Lung (tissue), 12 donors: ENCODE data around the gene ZNF366. TPM values are rescaled to one million over a fixed set of nuclear protein-coding genes. Genes with fewer than 3 reads are reported as not detected.

Source experiments
- ATAC-seq: fragments of 200-7000 bp; cut with Tn5 transposase; one replicate; pipeline ENCODE4 v1.9.1; 2020; ENCODE audit warnings: moderate number of reproducible peaks; ENCODE audit not compliant: insufficient read depth, low FRiP score
- DNase-seq, 3 donors: peaks; one replicate each; pipeline ENCODE4 v3.0.0-alpha.2; 2013 to 2017
- H3K27ac ChIP-seq, 2 donors: one replicate each; pipeline ENCODE4 v1.5.1; 2013; ENCODE audit warnings: mild to moderate bottlenecking in 2 of 2, moderate library complexity in 2 of 2, control low read depth in 1 of 2, inconsistent platforms in 1 of 2, low read depth in 1 of 2, low read length in 1 of 2
- H3K27me3 ChIP-seq, 3 donors: one replicate each; pipeline ENCODE4 v1.5.1; 2013; ENCODE audit warnings: low read length in 2 of 3; ENCODE audit not compliant: control insufficient read depth in 3 of 3, insufficient read depth in 3 of 3
- H3K36me3 ChIP-seq, 4 donors: one replicate each; pipeline ENCODE4 v1.5.1; 2013; ENCODE audit warnings: low read length in 4 of 4, mild to moderate bottlenecking in 1 of 4, moderate library complexity in 1 of 4; ENCODE audit not compliant: control insufficient read depth in 4 of 4, insufficient read depth in 4 of 4
- H3K4me1 ChIP-seq, 5 donors: one replicate each; pipeline ENCODE4 v1.5.1; 2013; ENCODE audit warnings: low read length in 5 of 5, mild to moderate bottlenecking in 2 of 5, moderate library complexity in 1 of 5; ENCODE audit not compliant: control insufficient read depth in 5 of 5, insufficient read depth in 5 of 5
- H3K4me3 ChIP-seq: one replicate; pipeline ENCODE4 v1.5.1; 2013; ENCODE audit warnings: mild to moderate bottlenecking, control low read depth, moderate library complexity
- H3K9ac ChIP-seq, 2 donors: one replicate each; pipeline ENCODE4 v1.5.1; 2013; ENCODE audit warnings: low read length in 2 of 2, control low read depth in 1 of 2; ENCODE audit not compliant: insufficient read depth in 1 of 2
- H3K9me3 ChIP-seq, 4 donors: one replicate each; pipeline ENCODE4 v1.5.1; 2013; ENCODE audit warnings: low read length in 3 of 4, mild to moderate bottlenecking in 1 of 4, moderate library complexity in 1 of 4; ENCODE audit not compliant: control insufficient read depth in 4 of 4, insufficient read depth in 3 of 4
- WGBS, 2 donors: extraction: QIAGEN DNeasy Blood & Tissue Kit; methylation state at CpG; one replicate each; pipeline ENCODE4 v1.1.7; 2013; 5-methylcytosine and 5-hydroxymethylcytosine counted together
- polyA plus RNA-seq, 2 donors: library from polyadenylated mRNA; stranded (reverse); fragments of 200-250 nt; gene quantifications; one replicate each; pipeline ENCODE4 v1.2.1, GENCODE V29; 2013
- total RNA-seq, 2 donors: library from RNA; depleted of rRNA in 1 of 2; stranded (reverse); fragments of >200 nt in 1 of 2; gene quantifications; one replicate each; pipeline ENCODE4 v1.2.1, GENCODE V29; 2014 to 2021
- TF ChIP-seq, protein P1 (sequence below): IDR thresholded peaks from 2 replicates; pipeline ENCODE4 v1.5.1; 2012; ENCODE audit warnings: mild to moderate bottlenecking; ENCODE audit errors: control extremely low read depth, extremely low read depth
- donor health status: control.
- donor health status: control.
- donor health status: Bipolar disorder and iron deficiency.
- donor health status: healthy.
- donor health status: DM: yes; HTN: yes; CAD: no.

Gene ZNF366
- total and polyA plus RNA-seq, 4 donors = 0.73 to 6.0 (median 3.6) TPM

DNA sequence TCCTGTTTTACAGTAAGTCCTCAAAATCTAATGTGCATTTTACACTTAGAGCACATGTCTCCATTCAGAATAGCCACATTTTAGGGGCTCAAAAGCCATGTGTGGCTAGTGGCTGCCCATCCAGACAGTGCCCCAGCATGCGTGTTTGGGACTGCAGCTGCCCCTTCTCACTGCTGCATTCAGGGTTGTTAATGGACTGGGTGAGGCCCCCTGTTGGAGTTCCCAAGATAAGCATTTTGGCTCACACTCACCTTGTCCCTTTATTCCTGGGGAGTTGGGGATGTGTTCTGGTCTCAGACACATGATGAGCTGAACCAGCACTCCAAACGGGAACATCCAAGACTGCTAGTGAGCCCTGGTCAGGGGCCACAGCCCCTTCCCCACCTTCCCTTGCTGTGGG is 22.2 kb upstream of the ZNF366 start:
- Histone ChIP-seq H3K4me3 (no peak overlapping the region), H3K9ac (no peak overlapping the region)

DNA sequence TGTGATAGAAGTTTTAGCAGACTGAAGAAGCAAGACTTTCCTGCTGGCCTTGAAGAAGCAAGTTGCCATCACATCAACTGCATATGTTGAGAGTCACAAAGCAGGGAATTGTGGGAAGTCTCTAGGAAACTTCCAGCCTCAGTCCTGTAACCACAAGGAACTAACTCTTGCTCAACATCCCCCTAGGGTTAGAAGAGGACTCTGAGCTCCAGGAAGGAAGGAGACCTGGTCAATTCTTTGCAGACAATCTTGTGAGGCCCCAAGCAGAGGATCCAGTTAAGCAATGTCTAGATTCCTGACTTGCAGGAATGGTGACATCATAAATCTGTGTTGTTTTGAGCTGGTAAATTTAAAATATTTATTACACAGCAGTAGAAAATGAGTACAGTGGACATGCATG is 18.6 kb upstream of the ZNF366 start:
- Histone ChIP-seq H3K27ac (no peak overlapping the region), H3K4me1 (peaks cover 0 to 14% (median 0%) of the 10 kb centered on the region in 5 donors), H3K9ac (no peak overlapping the region), H3K9me3 (peaks cover 0 to 4% (median 0%) of the 10 kb centered on the region in 4 donors), H3K4me3 (no peak overlapping the region), H3K36me3 (no peaks in the 10 kb centered on the region), H3K27me3 (no peaks in the 10 kb centered on the region)
- TF ChIP-seq, protein P1, sequence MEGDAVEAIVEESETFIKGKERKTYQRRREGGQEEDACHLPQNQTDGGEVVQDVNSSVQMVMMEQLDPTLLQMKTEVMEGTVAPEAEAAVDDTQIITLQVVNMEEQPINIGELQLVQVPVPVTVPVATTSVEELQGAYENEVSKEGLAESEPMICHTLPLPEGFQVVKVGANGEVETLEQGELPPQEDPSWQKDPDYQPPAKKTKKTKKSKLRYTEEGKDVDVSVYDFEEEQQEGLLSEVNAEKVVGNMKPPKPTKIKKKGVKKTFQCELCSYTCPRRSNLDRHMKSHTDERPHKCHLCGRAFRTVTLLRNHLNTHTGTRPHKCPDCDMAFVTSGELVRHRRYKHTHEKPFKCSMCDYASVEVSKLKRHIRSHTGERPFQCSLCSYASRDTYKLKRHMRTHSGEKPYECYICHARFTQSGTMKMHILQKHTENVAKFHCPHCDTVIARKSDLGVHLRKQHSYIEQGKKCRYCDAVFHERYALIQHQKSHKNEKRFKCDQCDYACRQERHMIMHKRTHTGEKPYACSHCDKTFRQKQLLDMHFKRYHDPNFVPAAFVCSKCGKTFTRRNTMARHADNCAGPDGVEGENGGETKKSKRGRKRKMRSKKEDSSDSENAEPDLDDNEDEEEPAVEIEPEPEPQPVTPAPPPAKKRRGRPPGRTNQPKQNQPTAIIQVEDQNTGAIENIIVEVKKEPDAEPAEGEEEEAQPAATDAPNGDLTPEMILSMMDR = no peak
- DNase-seq (no peak), ATAC-seq (no peak)

More for the DNA sequence above, 22.2 kb upstream of the ZNF366 start:
- TF ChIP-seq, protein P1 = no peak
- no peaks in the 10 kb centered on the region for H3K27me3 ChIP-seq
- 89 to 98% methylated on average over 2 of the region's 2 CpGs for WGBS, 2 donors
- no peak for ATAC-seq
- DNase-seq = no peak
- H3K36me3 ChIP-seq = no peaks in the 10 kb centered on the region
- peaks cover 0 to 5% (median 0%) of the 10 kb centered on the region in 4 donors for H3K9me3 ChIP-seq
- H3K4me1 ChIP-seq = peaks cover 0 to 15% (median 0%) of the 10 kb centered on the region in 5 donors
- H3K27ac ChIP-seq = no peak overlapping the region

DNA sequence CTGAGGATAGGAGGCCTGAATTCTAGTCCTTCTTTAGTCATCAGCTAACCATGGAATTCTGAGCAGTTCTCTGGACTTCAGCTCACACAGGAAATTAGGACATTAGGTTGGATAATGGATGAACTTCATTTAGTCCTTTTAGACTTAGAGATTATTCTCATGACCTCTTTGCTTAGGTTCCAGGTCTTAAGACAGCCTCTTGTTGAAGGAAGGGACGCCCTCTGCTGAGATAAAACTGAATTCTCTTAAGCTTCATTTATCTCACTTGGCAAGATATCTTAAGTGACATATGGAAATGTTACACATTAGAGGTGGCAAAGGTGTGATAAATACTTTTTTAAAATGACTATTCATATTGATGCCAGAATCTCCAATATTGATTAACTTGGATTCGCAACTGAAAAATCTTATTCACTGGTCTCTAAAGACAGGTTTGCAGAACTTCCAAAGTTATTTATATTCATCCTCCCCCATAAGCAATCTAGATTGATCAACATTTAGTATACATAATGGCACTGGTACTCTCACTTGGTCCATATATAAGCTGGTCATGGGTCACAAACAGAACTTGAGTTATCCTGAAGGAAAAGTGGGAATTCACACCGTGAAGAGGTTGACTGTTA is 16.9 kb upstream of the ZNF366 start:
- no peak overlapping the region for H3K4me3 ChIP-seq

More for the DNA sequence above, 16.9 kb upstream of the ZNF366 start:
- ATAC-seq (peak; percentile 69), DNase-seq (peak in 2 of 3 donors; percentile 58 to 78)
- TF ChIP-seq, protein P1 = peak; percentile 51
- Histone ChIP-seq H3K36me3 (no peaks in the 10 kb centered on the region), H3K9ac (no peak overlapping the region), H3K4me1 (no peaks in the 10 kb centered on the region), H3K27ac (no peak overlapping the region), H3K27me3 (no peaks in the 10 kb centered on the region), H3K9me3 (peaks cover 0 to 4% (median 0%) of the 10 kb centered on the region in 4 donors)
- 60 to 66% methylated on average over 3 of the region's 3 CpGs for WGBS, 2 donors
